GM19463 (cell line): ENCODE measurements around the gene DLX5.

Experiments used
- ATAC-seq: cut with Tn5 transposase; IDR thresholded peaks from one replicate; pipeline ENCODE4 v1.9.1; 2021; ENCODE audit warnings: mild to moderate bottlenecking, moderate library complexity; ENCODE audit not compliant: unreplicated experiment

DLX5 gene

GRCh38 chr7:96992192-96993005 is 32.2 kb downstream of the DLX5 start:
- no peak for ATAC-seq

GRCh38 chr7:96991546-96992191 is 33.0 kb downstream of the DLX5 start:
- ATAC-seq, result no peak

DNA sequence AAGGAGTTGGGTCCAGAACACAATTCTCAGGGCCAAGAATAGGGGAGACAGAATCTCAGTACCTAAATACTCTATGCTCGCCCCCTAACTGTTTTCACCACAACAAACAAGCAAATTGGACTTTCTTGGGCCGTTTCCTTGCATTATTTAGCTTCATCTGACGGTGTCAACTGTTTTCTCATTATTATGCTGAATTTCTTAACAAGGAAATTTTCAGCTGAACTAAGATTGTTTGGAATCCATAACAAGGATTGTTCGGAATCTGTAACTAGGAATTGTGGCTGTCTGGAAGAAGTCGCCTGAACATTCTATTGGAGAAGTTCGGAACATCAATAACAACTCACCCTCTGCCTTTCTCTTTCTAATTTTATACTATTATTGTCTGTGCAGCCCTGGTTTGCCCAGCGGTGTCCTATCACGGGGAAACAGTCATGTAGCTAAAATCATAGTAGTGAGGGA is 34.7 kb downstream of the DLX5 start:
- no peak for ATAC-seq

- no peak for ATAC-seq
Observed at GRCh38 chr7:96989241-96989858, 35.3 kb downstream of the DLX5 start.

DNA sequence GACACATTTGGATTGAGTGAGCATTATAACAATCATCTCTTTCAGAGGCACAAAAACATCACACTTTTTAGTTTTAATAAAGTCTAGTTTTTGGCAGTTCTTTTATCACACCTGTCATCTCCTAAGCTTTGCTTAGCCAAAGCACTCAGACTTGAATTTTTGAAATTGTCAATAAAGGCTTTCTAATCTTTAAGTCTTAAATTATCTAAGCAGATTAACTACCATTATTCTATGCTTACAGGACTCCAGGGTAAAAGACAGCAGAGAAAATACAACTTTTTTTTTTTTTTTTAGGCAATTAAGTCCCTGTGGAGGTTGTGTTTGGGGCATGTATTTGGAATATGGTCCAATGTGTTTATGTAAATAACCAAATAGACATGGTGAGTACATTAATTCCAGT is 36.9 kb downstream of the DLX5 start:
- ATAC-seq, result no peak

- no peak for ATAC-seq
Observed at GRCh38 chr7:96986901-96987300, 37.7 kb downstream of the DLX5 start.

DNA sequence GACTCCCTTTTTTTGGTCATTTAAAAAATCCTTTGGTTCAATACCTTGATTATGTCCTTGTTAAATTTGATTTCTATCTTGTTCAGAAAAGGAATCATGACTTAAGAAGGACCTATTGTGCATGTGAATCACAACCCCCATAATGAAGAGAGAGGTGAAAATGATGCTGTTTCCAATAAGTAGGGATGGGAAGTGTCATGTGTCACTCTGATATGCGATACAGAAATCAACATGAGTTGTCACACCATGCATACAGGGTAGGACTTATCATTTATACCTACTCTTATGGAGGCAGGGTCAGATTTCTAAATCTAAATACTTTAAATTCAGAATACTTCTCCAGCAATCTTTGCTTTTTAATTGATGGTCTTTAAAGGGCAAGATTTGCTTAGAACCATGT is 38.6 kb downstream of the DLX5 start:
- no peak for ATAC-seq

DNA sequence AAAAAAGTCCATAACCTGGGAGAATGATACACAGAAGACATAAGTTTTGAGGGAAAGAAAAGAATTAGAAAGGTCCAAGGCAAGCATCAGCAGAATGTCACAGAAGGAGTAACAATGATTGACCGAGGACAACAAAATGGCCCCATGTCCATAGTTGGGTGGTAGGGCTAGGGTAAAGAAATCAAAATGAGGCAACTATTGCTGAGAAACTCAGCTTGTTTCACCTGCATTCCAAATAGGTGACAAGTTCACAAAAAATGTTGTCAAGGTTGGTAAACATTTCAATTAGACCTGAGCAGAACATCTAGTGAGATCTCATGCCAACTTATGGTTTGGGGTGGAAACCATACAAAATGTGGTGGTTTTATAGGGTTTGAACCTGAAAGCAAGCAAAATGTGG is 42.0 kb downstream of the DLX5 start:
- no peak for ATAC-seq

GRCh38 chr7:96979551-96980276 is 44.9 kb downstream of the DLX5 start:
- ATAC-seq, result no peak

- no peak for ATAC-seq
Observed at GRCh38 chr7:96977445-96977844, 47.2 kb downstream of the DLX5 start.

DNA sequence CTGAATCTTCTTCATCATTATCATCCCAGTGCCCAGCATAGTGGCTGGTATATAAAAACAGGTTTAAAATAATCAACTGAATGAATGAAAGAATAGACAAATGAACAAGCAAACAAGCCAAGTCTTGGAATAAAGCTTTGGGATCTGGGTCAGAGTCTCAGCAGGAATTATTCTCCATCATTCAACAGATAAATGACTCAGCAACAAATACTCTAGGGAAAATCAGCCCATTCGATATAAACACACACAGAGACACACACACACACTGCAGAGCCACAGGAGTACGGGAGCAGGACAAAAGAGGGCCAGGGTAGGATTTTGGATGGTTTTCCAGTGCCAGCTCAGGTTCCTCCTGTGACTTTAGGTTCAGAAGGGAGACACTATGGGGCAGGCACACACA is 48.5 kb downstream of the DLX5 start:
- no peak for ATAC-seq

DNA sequence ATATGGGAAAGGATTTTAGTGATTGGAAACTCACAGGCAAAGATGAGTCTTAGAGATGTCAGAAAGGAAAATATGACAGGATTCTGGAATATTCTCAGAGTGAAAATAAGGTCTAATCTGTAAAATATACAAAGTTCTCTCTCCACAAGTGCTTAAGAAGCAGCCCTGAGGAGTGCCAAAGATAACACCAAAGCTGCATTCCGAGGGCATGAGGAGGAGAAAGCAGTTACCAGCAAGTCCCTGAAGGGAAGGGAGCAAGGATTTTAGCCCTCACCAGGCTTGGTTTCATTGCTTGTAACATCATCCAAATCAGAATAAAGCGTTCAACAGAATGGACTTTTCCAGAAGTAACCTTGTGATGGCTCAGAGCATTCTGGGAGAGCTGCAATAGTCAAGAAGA is 50.6 kb downstream of the DLX5 start:
- ATAC-seq, result no peak

GRCh38 chr7:96970739-96971138 is 53.9 kb downstream of the DLX5 start:
- no peak for ATAC-seq
